ENCODE measurements around the gene COPG1. TPM values are rescaled to one million over a fixed set of nuclear protein-coding genes. Genes with fewer than 3 reads are reported as not detected.
"Not testable (repeated sequence)": the region's sequence is repeated elsewhere in the genome, so short reads cannot be mapped to it uniquely, and the experiment has no call there.

The COPG1 gene
- total RNA-seq, 1 experiment from 2014 or later: 124 TPM

- Histone ChIP-seq H3K9me2 (replicated peaks; ENCODE audit: low read length) (no peaks in the 10 kb centered on the region), H3K36me3 (ENCODE audit: low read depth, low read length) (peaks cover 38% of the 10 kb centered on the region), H3K4me2 (ENCODE audit: low read length) (no peak overlapping the region), H3K27ac (ENCODE audit: low read length) (no peak overlapping the region), H4K20me1 (ENCODE audit: low read length) (no peaks in the 10 kb centered on the region), H3K4me3 (ENCODE audit: low read length) (no peak overlapping the region), H3K4me1 (ENCODE audit: insufficient read depth, low read length) (no peaks in the 10 kb centered on the region), H3K79me2 (ENCODE audit: low read length) (no peaks in the 10 kb centered on the region), H3K27me3 (ENCODE audit: low read length) (no peaks in the 10 kb centered on the region), H3F3A (ENCODE audit: low read length, unreplicated experiment) (no peaks in the 10 kb centered on the region), H3K9me3 (ENCODE audit: low read length) (no peaks in the 10 kb centered on the region), H3K9ac (ENCODE audit: low read length) (no peak overlapping the region), H2AFZ (ENCODE audit: low read length) (no peak overlapping the region)
- intact Hi-C loops (cut with micrococcal nuclease): no loop called here
- ChIA-PET POLR2A (ENCODE audit: unreplicated experiment) (no interaction called here), CTCF (no interaction called here)
- DNase-seq (no peak), ATAC-seq (no peak)
- BruUV-seq (replicated peaks): no TSS peak
- TF ChIP-seq EZH2phosphoT487 (IDR thresholded peaks at IDR 0.05; ENCODE audit: borderline replicate concordance, low read length) (no peak), EZH2 (IDR thresholded peaks at IDR 0.05; ENCODE audit: low read length, unreplicated experiment) (no peak), CTCF (conservative IDR thresholded peaks at IDR 0.05; ENCODE audit: low read depth, low read length) (no peak)
These were observed 13.9 kb downstream of the COPG1 start for GRCh38 chr3:129263161-129263910.

- ATAC-seq; BruUV-seq (replicated peaks); CTCF ChIA-PET; H4K20me1 ChIP-seq (ENCODE audit: low read length); H3F3A ChIP-seq (ENCODE audit: low read length, unreplicated experiment); DNase-seq; H3K4me1 ChIP-seq (ENCODE audit: insufficient read depth, low read length); intact Hi-C loops (cut with micrococcal nuclease); H3K4me3 ChIP-seq (ENCODE audit: low read length); H3K79me2 ChIP-seq (ENCODE audit: low read length); H3K27ac ChIP-seq (ENCODE audit: low read length); H3K9me3 ChIP-seq (ENCODE audit: low read length); H3K4me2 ChIP-seq (ENCODE audit: low read length); H3K9ac ChIP-seq (ENCODE audit: low read length); H3K9me2 ChIP-seq (replicated peaks; ENCODE audit: low read length); H3K27me3 ChIP-seq (ENCODE audit: low read length); POLR2A ChIA-PET (ENCODE audit: unreplicated experiment); H2AFZ ChIP-seq (ENCODE audit: low read length): not testable (repeated sequence)
- peaks cover 46% of the 10 kb centered on the region for H3K36me3 ChIP-seq (ENCODE audit: low read depth, low read length)
These were observed 15.6 kb downstream of the COPG1 start for GRCh38 chr3:129264994-129265393.

GRCh38 chr3:129266651-129267050 lies 17.2 kb downstream of the COPG1 start:
- no peaks in the 10 kb centered on the region for H3K27me3 ChIP-seq (ENCODE audit: low read length)
- ChIA-PET CTCF (no interaction called here), POLR2A (ENCODE audit: unreplicated experiment) (interaction anchor here (0.6 kb wide), 1 partner anchor 568 kb away, joined by 3 read pairs; no protein-coding TSS in a partner anchor)
- H3K36me3 ChIP-seq (ENCODE audit: low read depth, low read length): peaks cover 51% of the 10 kb centered on the region
- no peaks in the 10 kb centered on the region for H3K9me3 ChIP-seq (ENCODE audit: low read length)
- no peak overlapping the region for H2AFZ ChIP-seq (ENCODE audit: low read length)
- BruUV-seq (replicated peaks): no TSS peak
- H3F3A ChIP-seq (ENCODE audit: low read length, unreplicated experiment): no peaks in the 10 kb centered on the region
- no peaks in the 10 kb centered on the region for H3K79me2 ChIP-seq (ENCODE audit: low read length)
- no peak overlapping the region for H3K9ac ChIP-seq (ENCODE audit: low read length)
- H3K27ac ChIP-seq (ENCODE audit: low read length): no peak overlapping the region
- H3K4me3 ChIP-seq (ENCODE audit: low read length): no peak overlapping the region
- no peak overlapping the region for H3K4me2 ChIP-seq (ENCODE audit: low read length)
- TF ChIP-seq CTCF (conservative IDR thresholded peaks at IDR 0.05; ENCODE audit: low read depth, low read length) (no peak), EZH2phosphoT487 (IDR thresholded peaks at IDR 0.05; ENCODE audit: borderline replicate concordance, low read length) (no peak), EZH2 (IDR thresholded peaks at IDR 0.05; ENCODE audit: low read length, unreplicated experiment) (no peak)
- intact Hi-C loops (cut with micrococcal nuclease): no loop called here
- no peak for ATAC-seq
- H4K20me1 ChIP-seq (ENCODE audit: low read length): no peaks in the 10 kb centered on the region
- no peaks in the 10 kb centered on the region for H3K9me2 ChIP-seq (replicated peaks; ENCODE audit: low read length)
- no peak for DNase-seq
- no peaks in the 10 kb centered on the region for H3K4me1 ChIP-seq (ENCODE audit: insufficient read depth, low read length)
